Measurements from ENCODE around the gene RBM14.

RBM14 gene

GRCh38 chr11:66626382-66626781 is 10.0 kb downstream of the RBM14 start:
- Histone ChIP-seq H3K36me3 (peaks cover 99% of the 10 kb centered on the region), H3K27ac (no peak overlapping the region), H3K27me3 (ENCODE audit: insufficient read depth, low read depth, severe bottlenecking) (no peaks in the 10 kb centered on the region), H3K9me3 (ENCODE audit: severe bottlenecking) (no peaks in the 10 kb centered on the region), H3K4me3 (ENCODE audit: low read depth, low read length) (no peak overlapping the region)
- TF ChIP-seq, protein P1, sequence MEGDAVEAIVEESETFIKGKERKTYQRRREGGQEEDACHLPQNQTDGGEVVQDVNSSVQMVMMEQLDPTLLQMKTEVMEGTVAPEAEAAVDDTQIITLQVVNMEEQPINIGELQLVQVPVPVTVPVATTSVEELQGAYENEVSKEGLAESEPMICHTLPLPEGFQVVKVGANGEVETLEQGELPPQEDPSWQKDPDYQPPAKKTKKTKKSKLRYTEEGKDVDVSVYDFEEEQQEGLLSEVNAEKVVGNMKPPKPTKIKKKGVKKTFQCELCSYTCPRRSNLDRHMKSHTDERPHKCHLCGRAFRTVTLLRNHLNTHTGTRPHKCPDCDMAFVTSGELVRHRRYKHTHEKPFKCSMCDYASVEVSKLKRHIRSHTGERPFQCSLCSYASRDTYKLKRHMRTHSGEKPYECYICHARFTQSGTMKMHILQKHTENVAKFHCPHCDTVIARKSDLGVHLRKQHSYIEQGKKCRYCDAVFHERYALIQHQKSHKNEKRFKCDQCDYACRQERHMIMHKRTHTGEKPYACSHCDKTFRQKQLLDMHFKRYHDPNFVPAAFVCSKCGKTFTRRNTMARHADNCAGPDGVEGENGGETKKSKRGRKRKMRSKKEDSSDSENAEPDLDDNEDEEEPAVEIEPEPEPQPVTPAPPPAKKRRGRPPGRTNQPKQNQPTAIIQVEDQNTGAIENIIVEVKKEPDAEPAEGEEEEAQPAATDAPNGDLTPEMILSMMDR (IDR thresholded peaks at IDR 0.05; ENCODE audit: low read depth, low read length), result no peak
- DNase-seq, result no peak

DNA sequence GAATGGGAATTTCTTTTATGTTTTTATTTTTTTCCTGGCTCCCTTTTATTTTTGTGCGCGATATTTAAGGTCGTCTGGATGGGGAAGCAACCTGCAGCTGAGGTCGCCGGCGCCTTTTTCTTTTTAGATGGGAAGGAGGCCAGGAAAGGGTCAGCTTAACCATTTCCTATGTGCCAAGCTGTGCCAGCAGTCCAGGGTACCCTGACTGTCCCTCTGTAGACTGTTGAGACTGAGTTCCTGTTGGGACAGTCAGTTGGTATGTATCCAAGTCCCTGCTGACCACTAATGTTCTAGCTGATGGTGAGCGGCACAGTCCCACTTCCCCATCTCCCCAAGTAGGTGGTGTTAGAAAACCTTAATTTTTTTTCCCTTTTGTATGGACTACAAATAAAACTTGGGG is 10.5 kb downstream of the RBM14 start:
- TF ChIP-seq, protein P1 (IDR thresholded peaks at IDR 0.05; ENCODE audit: low read depth, low read length), result no peak
- no peak overlapping the region for H3K4me3 ChIP-seq (ENCODE audit: low read depth, low read length)
- H3K9me3 ChIP-seq (ENCODE audit: severe bottlenecking), result no peaks in the 10 kb centered on the region
- H3K36me3 ChIP-seq, result peaks cover 99% of the 10 kb centered on the region
- H3K27me3 ChIP-seq (ENCODE audit: insufficient read depth, low read depth, severe bottlenecking), result no peaks in the 10 kb centered on the region
- no peak for DNase-seq
- H3K27ac ChIP-seq, result no peak overlapping the region

DNA sequence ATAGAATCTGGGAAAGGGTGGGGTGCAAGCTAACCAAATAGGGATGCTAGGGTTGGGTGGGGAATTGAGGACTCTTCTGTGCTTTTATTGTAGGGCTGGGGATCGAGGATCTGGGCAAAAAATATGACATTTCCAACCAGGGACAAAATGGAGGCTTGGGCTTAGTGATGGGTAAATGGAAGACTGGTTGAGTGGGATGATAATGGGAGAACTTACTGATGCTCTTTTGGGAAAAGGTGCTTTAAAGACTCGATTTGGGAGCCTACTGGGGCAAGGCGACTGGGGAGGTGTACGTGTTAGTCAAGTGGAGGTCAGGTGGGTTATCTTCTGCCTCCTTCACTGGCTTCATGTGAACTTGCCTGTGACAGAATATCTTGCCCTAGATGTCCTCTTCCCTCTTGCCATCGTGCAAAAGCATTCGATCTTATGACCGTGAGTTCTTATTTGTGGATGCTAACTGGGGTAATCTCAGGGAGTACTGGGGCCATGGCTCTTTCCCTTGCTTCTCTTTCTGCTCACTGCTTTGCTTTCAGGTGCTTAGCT is 11.7 kb downstream of the RBM14 start:
- H3K36me3 ChIP-seq, result peaks cover 99% of the 10 kb centered on the region
- TF ChIP-seq, protein P1 (IDR thresholded peaks at IDR 0.05; ENCODE audit: low read depth, low read length), result no peak

DNA sequence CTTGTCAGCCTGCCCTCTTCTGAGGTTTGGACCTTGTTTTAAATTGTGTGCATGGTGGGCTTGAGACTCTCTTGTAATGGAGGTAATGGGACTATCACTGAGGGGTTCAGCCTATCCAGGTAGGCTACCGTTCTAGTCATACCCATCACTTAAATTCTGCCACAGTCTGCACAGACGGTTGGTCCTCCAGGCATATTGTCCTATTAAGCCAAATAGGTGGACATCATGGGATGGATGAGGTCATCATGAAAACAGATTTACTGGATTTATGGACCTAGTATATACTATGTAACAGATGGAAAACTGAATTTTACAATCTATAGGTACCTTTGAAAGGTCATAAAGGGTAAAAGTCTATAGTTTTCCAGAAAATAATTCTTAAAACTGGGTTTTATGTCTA is 12.9 kb downstream of the RBM14 start:
- Histone ChIP-seq H3K9me3 (ENCODE audit: severe bottlenecking) (no peaks in the 10 kb centered on the region), H3K27me3 (ENCODE audit: insufficient read depth, low read depth, severe bottlenecking) (no peaks in the 10 kb centered on the region), H3K36me3 (peaks cover 99% of the 10 kb centered on the region), H3K4me3 (ENCODE audit: low read depth, low read length) (no peak overlapping the region), H3K27ac (no peak overlapping the region)
- DNase-seq, result no peak
- TF ChIP-seq, protein P1 (IDR thresholded peaks at IDR 0.05; ENCODE audit: low read depth, low read length), result no peak

More for the DNA sequence above, 11.7 kb downstream of the RBM14 start:
- Histone ChIP-seq H3K4me3 (ENCODE audit: low read depth, low read length) (no peak overlapping the region), H3K27ac (no peak overlapping the region), H3K27me3 (ENCODE audit: insufficient read depth, low read depth, severe bottlenecking) (no peaks in the 10 kb centered on the region), H3K9me3 (ENCODE audit: severe bottlenecking) (no peaks in the 10 kb centered on the region)
- DNase-seq, result no peak

GRCh38 chr11:66631883-66632282 is 15.5 kb downstream of the RBM14 start:
- H3K4me3 ChIP-seq (ENCODE audit: low read depth, low read length), result no peak overlapping the region
- no peaks in the 10 kb centered on the region for H3K9me3 ChIP-seq (ENCODE audit: severe bottlenecking)
- H3K27ac ChIP-seq, result no peak overlapping the region
- TF ChIP-seq, protein P1 (IDR thresholded peaks at IDR 0.05; ENCODE audit: low read depth, low read length), result no peak
- H3K36me3 ChIP-seq, result peaks cover 85% of the 10 kb centered on the region
- H3K27me3 ChIP-seq (ENCODE audit: insufficient read depth, low read depth, severe bottlenecking), result no peaks in the 10 kb centered on the region
- no peak for DNase-seq

DNA sequence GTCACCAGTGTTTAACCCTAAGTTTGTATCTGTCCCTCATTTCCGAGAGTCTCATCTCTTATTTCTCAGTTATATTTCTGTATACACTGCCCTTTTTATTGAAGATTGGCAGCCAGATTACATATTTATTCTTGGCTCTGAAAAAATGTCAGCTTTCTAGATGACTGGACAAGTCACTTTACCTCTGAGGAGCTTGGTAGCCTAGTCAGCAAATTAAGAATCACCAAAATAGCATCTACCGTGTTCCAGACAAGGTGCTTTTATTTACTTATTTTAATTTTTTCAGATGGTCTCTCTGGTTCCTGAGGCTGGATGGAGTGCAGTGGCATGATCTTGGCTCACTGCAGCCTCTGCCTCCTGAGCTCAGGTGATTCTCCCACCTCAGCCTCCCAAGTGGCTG is 16.5 kb downstream of the RBM14 start:
- Histone ChIP-seq H3K27me3 (ENCODE audit: insufficient read depth, low read depth, severe bottlenecking) (no peaks in the 10 kb centered on the region), H3K36me3 (peaks cover 84% of the 10 kb centered on the region), H3K27ac (no peak overlapping the region; the same call in 1 of the 2 replicates), H3K4me3 (ENCODE audit: low read depth, low read length) (no peak overlapping the region), H3K9me3 (ENCODE audit: severe bottlenecking) (no peaks in the 10 kb centered on the region)
- no peak for DNase-seq
- TF ChIP-seq, protein P1 (IDR thresholded peaks at IDR 0.05; ENCODE audit: low read depth, low read length), result no peak

All from WERI-Rb-1 (cell line).